HG03159 (cell line): ENCODE results near the gene SUMO4.

ENCODE experiments used
- ATAC-seq: cut with Tn5 transposase; IDR thresholded peaks from one replicate; pipeline ENCODE4 v1.9.1; 2021; ENCODE audit warnings: mild to moderate bottlenecking, moderate library complexity; ENCODE audit not compliant: unreplicated experiment

Gene SUMO4

GRCh38 chr6:149400050-149400449 is at the start of gene SUMO4:
TSS of gene SUMO4 (plus strand) at chr6:149400262. CDS start at chr6:149400392, 130 bp downstream.
- ATAC-seq = no peak

DNA sequence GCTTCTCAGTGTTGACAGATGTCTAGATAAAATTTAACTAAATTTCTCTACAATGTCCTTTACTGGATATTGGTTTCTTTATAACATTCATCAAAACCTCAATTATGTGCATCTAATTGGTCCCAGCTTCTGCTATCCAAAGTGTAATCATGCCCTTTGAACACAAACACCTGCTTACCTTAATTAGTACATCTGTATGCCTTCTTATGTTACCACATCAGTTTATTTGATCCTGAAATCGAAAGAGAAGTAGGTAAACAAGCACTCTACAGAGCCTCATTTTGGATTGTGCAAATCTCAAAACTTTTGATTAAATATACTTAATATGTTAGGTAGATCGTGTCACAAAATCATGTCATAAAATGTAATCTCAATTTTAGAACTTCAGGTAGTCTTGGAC is 46.1 kb upstream of the SUMO4 start:
- no peak for ATAC-seq

- no peak for ATAC-seq
Measured at GRCh38 chr6:149356081-149356750, 43.8 kb upstream of the SUMO4 start.

DNA sequence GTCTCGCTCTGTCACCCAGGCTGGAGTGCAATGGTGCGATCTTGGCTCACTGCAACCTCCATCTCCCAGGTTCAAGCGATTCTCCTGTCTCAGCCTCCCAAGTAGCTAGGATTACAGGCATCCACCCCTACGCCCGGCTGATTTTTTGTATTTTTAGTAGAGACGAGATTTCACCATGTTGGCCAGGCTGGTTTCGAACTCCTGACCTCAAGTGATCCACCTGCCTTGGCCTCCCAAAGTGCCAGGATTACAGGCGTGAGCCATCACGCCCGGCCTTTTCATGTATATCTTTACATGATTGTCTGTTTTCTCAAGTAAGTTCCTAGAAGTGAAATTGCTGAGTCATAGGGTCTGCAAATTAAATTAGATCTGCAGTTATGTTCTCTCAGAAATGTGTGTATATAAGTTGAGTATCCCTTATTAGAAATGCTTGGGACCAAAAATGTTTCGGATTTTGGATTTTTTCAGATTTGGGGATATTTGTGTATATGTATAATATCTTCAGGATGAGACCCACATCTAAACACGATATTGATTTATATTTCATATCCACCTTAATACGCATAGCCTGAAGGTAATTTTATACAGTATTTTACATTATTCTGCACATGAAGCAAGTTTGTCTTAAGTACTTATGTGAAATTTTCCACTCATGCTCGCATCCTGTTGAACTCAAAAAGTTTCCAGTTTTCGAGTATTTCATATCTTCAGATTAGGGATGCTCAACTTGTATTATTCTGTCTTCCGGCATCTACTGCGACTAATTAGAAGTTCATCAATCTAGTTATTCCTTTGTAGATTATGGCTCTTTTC is 42.1 kb upstream of the SUMO4 start:
- no peak for ATAC-seq

- ATAC-seq = no peak
Measured at GRCh38 chr6:149359440-149359839, 40.6 kb upstream of the SUMO4 start.

DNA sequence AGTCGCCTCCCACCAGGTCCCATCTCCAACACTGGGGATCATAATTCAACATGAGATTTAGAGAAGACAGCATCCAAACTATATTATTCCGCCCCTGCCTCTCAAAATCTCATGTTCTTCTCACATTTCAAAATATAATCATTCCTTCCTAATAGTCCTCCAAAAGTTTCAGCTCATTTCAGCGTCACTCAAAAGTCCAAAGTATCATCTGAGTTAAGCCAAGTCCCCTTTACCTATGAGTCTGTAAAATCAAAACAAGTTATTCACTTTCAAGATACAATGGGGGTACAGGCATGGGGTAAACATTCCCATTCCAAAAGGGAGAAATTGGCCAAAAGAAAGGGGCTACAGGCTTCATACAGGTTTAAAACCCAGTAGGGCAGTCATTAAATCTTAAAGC is 39.5 kb upstream of the SUMO4 start:
- no peak for ATAC-seq

DNA sequence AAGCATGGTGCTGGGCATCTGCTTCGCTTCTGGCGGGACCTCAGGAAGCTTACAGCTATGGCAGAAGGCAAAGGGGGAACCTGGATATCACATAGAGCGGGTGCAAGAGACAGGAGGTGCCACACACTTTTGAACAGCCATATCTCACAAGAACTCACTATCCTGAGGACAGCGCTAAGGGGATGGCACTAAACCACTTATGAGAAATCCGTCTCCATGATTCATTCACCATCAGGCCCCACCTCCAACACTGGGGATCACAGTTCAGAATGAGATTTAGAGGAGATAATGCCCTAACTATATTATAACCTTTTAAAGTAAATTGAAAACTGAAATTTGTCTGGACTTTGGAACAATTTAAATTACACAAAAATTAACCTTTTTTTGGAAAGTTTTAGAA is 37.8 kb upstream of the SUMO4 start:
- ATAC-seq = no peak

DNA sequence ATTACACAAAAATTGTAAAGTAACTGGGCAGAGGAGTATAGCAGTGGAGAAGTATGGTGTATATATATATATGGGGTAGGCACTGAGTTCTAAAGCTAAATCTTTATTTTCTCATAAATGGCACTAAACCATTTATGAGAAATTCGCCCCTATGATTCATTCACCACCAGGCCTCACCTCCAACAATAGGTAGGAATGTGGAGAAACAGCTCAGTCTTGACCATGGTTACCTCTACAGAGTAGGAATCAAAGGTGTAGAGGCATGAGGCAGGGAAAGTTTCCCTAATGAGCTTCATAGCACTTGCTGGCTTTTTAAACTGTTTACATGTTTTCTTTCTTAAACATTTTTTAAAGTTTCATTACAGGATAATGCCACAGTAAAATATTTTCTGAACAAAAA is 36.9 kb upstream of the SUMO4 start:
- ATAC-seq = no peak

DNA sequence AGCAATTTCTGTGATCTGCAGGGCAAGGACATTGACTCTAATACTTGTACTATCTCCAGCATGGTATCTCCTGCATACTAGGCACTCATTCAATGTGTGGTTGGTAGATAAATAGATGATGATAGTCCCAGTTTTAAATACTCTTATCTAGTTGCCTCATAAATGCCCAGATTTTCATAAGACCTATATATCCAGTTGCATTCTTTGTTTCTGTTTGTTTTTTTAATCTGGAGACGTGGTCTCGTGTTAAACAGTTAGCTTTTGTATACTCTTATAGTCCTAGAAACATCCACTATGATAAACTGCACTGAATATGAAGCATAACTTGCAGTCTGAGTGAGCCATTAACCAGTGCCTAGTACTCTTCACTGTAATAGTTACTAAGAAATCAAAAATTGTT is 35.5 kb upstream of the SUMO4 start:
- ATAC-seq = no peak

GRCh38 chr6:149365197-149365596 is 34.9 kb upstream of the SUMO4 start:
- ATAC-seq = no peak

DNA sequence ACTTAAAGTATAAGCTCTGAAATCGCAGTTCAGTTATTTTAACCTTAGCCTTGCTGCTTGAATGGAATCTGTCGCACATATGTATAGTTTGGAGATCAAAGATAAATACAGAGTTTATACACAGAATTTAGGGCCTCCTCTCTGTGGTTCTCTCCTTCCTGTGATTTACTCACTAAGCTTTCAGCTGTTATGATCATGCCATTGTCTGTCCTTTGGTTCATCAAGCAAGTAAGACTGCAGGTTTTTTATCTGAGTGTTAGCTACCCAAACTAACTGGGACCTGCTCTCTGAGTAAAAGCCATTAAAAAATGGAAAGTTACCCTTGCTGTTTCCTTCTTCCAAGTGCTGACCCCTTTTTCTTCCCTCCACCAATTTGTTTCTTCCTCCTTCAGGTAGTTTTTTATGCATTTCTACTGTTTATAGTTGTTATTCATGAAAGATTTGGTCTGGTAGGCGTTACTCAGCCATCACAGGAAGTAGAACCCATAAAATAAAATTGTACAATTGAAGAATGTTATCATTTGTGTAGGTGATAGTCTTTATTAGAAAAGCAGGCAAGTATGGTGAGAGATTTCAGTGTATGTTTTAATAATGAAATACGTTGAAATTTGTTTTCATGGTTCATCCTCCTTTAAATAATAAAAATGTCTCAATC is 33.7 kb upstream of the SUMO4 start:
- no peak for ATAC-seq

- ATAC-seq = no peak
Measured at GRCh38 chr6:149368065-149368464, 32.0 kb upstream of the SUMO4 start.

GRCh38 chr6:149371154-149371553 is 28.9 kb upstream of the SUMO4 start:
- no peak for ATAC-seq

GRCh38 chr6:149372062-149372461 is 28.0 kb upstream of the SUMO4 start:
- no peak for ATAC-seq

DNA sequence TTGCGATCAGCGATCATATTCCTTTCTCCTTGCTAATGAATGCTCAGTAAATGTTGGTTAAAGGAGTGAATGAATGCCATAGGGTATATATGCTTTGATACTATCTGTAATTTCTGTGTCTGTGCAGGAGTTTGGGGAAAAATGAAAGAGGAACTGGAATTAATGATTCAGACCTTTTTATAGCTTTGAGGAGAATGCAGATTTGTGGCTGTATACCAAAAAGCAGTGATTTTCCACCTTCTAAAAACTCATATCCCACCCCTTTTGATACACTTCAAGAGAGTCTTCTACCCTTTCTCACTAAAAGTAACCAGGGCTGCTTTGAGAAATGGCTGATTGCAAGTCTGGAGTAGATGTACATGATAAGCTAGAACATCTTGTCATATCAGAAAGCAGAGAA is 26.6 kb upstream of the SUMO4 start:
- ATAC-seq = no peak

DNA sequence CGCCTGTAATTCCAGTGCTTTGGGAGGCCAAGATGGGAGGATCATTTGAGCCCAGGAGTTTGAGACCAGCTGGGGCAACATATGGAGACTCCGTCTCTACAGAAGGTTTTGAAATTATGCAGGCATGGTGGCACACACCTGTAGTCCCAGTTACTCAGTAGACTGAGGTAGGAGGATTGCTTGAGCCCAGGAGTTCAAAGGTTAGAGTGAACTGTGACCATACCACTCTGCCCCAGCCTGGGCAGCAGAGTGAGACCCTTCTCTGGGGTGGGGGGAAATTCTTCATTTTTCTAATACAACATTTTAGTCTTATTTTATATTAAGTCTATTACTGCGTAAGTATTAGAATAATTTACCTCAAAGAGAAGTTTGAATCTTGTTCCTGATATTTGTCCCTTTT is 20.1 kb upstream of the SUMO4 start:
- ATAC-seq = no peak

- no peak for ATAC-seq
Measured at GRCh38 chr6:149380523-149380922, 19.5 kb upstream of the SUMO4 start.

DNA sequence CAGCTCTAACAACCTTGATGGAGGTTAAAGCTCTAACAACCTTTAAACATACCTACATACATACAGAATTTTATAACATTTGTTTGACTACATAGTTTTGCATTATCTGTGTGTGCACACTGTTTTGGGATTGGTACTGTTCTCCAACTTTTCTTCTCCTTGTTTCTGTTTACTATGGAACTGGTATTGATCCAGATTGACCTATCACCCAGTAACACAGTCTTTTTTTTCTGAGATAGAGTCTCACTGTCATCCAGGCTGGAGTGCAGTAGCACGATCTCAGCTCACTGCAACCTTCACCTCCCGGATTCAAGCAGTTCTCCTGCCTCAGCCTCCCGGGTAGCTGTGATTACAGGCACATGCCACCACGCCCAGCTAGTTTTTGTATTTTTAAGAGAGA is 16.7 kb upstream of the SUMO4 start:
- no peak for ATAC-seq

- ATAC-seq = no peak
Measured at GRCh38 chr6:149384464-149384863, 15.6 kb upstream of the SUMO4 start.

DNA sequence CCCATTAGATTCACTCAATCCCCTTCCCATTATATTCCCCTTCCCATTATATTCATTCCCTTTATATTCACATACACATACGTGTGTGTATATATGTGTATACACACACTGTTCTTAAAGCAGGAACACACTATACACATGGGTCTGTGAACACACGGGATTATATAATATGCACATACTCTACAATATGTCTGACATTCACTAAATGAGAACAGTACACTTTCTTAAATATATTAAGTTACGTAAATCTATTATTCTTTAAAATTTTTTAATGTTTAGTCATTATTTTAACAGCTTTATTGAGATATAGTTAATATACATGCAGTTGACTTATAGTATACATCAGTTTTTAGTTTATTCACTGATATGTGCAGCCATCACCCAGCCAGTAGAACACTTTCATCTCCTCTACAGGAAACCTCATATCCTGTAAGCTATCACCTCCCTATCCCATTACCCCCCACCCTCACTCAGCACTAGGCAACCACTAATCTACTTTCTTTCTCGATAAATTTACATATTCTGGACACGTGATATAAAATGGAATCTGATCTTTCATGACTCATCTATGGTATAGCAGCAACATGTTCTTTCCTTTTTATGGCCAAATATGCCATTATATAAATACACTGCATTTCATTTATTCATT is 13.9 kb upstream of the SUMO4 start:
- ATAC-seq = no peak

DNA sequence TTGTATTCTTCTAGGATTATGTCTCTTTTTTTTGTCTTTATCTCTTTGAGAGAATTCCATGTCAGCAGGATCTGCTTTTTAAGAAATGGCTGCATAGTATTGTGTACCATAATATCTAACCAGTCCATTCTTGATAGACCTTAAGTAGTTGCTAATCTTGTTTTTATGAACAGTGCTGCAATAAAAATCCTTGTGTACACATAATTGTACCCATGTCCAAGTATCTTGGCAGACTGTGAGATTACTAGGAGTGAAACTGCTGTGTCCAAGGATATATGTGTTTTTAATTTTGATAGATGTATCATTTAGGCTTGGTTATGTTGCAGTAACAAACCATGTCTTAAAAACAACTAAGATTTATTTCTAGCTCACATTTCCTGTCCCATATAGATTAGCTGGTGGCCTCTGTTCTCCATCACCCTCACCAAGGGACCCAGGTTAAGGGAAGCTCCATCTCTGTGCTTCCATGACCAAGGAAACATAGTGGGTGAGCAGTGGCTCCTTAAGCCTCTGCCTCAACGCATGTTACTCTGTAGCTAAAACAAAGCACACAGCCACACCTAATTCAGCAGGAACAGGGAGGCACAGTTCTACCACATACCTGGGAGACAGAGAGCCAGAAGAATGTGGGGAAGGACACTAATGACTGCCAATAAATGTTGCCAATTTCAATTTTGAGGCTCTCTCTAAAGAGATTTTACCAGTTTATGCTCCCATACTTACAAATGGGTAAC is 12.1 kb upstream of the SUMO4 start:
- no peak for ATAC-seq
